ENCODE data around the gene ARL2BP. TPM values are rescaled to one million over a fixed set of nuclear protein-coding genes. Genes with fewer than 3 reads are reported as not detected.

ARL2BP gene
- polyA plus RNA-seq, 3 donors: 35.4 to 84.6 (median 84.0) TPM

GRCh38 chr16:57224651-57225335 lies 20.3 kb upstream of the ARL2BP start:
- H3K9me3 Mint-ChIP-seq: no peaks in the 10 kb centered on the region
- no peak overlapping the region for H3K4me3 Mint-ChIP-seq
- H4K20me1 ChIP-seq (ENCODE audit: insufficient read depth, low read length): no peaks in the 10 kb centered on the region
- no peak overlapping the region for H3K9ac ChIP-seq (ENCODE audit: insufficient read depth, low read length, poor library complexity, severe bottlenecking)
- no peaks in the 10 kb centered on the region for H3K4me1 ChIP-seq (ENCODE audit: control insufficient read depth in 1 of 2, insufficient read depth in 2 of 2, low read length in 2 of 2)
- DNase-seq: no peak
- H3K36me3 Mint-ChIP-seq: peaks cover 83 to 90% of the 10 kb centered on the region in 2 donors
- intact Hi-C loops (cut with micrococcal nuclease): no loop called here
- H3K27me3 ChIP-seq (ENCODE audit: control insufficient read depth in 2 of 2, insufficient read depth in 2 of 2, low read length in 2 of 2): no peaks in the 10 kb centered on the region
- TF ChIP-seq, protein P1, sequence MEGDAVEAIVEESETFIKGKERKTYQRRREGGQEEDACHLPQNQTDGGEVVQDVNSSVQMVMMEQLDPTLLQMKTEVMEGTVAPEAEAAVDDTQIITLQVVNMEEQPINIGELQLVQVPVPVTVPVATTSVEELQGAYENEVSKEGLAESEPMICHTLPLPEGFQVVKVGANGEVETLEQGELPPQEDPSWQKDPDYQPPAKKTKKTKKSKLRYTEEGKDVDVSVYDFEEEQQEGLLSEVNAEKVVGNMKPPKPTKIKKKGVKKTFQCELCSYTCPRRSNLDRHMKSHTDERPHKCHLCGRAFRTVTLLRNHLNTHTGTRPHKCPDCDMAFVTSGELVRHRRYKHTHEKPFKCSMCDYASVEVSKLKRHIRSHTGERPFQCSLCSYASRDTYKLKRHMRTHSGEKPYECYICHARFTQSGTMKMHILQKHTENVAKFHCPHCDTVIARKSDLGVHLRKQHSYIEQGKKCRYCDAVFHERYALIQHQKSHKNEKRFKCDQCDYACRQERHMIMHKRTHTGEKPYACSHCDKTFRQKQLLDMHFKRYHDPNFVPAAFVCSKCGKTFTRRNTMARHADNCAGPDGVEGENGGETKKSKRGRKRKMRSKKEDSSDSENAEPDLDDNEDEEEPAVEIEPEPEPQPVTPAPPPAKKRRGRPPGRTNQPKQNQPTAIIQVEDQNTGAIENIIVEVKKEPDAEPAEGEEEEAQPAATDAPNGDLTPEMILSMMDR (IDR thresholded peaks at IDR 0.05): no peak
- H3K9me3 ChIP-seq (replicated peaks in 1 of 2; ENCODE audit: control insufficient read depth in 1 of 2, insufficient read depth in 1 of 2, low read length in 2 of 2): no peaks in the 10 kb centered on the region
- no peak overlapping the region for H3K4me2 ChIP-seq (replicated peaks; ENCODE audit: extremely low read depth, low read length, poor library complexity, severe bottlenecking)
- H3K4me3 ChIP-seq (replicated peaks in 1 of 3; ENCODE audit: low read depth in 2 of 3, low read length in 3 of 3): no peak overlapping the region
- no peaks in the 10 kb centered on the region for H3K27me3 Mint-ChIP-seq (ENCODE audit: low read depth in 3 of 3)
- no peak overlapping the region for H3K27ac ChIP-seq (ENCODE audit: low read depth in 1 of 2, low read length in 2 of 2)
- no peak overlapping the region for H2AFZ ChIP-seq (ENCODE audit: insufficient read depth, low read depth, low read length, poor library complexity, severe bottlenecking)
- H3K79me2 ChIP-seq (ENCODE audit: insufficient read depth, low read length): no peaks in the 10 kb centered on the region
- 97% methylated on average over 6 of the region's 6 CpGs for WGBS (ENCODE audit: insufficient coverage)
- no peaks in the 10 kb centered on the region for H3K4me1 Mint-ChIP-seq
- no peak overlapping the region for H3K27ac Mint-ChIP-seq
- H3K36me3 ChIP-seq (replicated peaks in 1 of 2; ENCODE audit: control insufficient read depth in 1 of 2, insufficient read depth in 2 of 2, low read length in 2 of 2): peaks cover 84 to 100% of the 10 kb centered on the region in 2 donors

- Histone ChIP-seq H3K36me3 (replicated peaks in 1 of 2; ENCODE audit: control insufficient read depth in 1 of 2, insufficient read depth in 2 of 2, low read length in 2 of 2) (peaks cover 87 to 100% of the 10 kb centered on the region in 2 donors), H3K4me2 (replicated peaks; ENCODE audit: extremely low read depth, low read length, poor library complexity, severe bottlenecking) (no peak overlapping the region), H3K4me3 (replicated peaks in 1 of 3; ENCODE audit: low read depth in 2 of 3, low read length in 3 of 3) (no peak overlapping the region), H3K27me3 (ENCODE audit: control insufficient read depth in 2 of 2, insufficient read depth in 2 of 2, low read length in 2 of 2) (no peaks in the 10 kb centered on the region), H3K4me1 (ENCODE audit: control insufficient read depth in 1 of 2, insufficient read depth in 2 of 2, low read length in 2 of 2) (no peaks in the 10 kb centered on the region), H4K20me1 (ENCODE audit: insufficient read depth, low read length) (no peaks in the 10 kb centered on the region), H3K27ac (ENCODE audit: low read depth in 1 of 2, low read length in 2 of 2) (no peak overlapping the region), H2AFZ (ENCODE audit: insufficient read depth, low read depth, low read length, poor library complexity, severe bottlenecking) (no peak overlapping the region), H3K9ac (ENCODE audit: insufficient read depth, low read length, poor library complexity, severe bottlenecking) (no peak overlapping the region), H3K9me3 (replicated peaks in 1 of 2; ENCODE audit: control insufficient read depth in 1 of 2, insufficient read depth in 1 of 2, low read length in 2 of 2) (no peaks in the 10 kb centered on the region), H3K79me2 (ENCODE audit: insufficient read depth, low read length) (no peaks in the 10 kb centered on the region)
- Mint-ChIP-seq H3K4me3 (no peak overlapping the region), H3K36me3 (peaks cover 81 to 90% of the 10 kb centered on the region in 2 donors), H3K27ac (no peak overlapping the region), H3K9me3 (no peaks in the 10 kb centered on the region), H3K4me1 (no peaks in the 10 kb centered on the region), H3K27me3 (ENCODE audit: low read depth in 3 of 3) (no peaks in the 10 kb centered on the region)
- TF ChIP-seq, protein P1 (IDR thresholded peaks at IDR 0.05): no peak
- WGBS (ENCODE audit: insufficient coverage): no CpG with 5 or more reads among the region's 7 CpGs
- DNase-seq: no peak
- intact Hi-C loops (cut with micrococcal nuclease): no loop called here
These were observed 19.1 kb upstream of the ARL2BP start for GRCh38 chr16:57225978-57226377.

Measured in CD14-positive monocyte (primary cell).